Activated naive CD8-positive, alpha-beta T cell treated with anti-CD3 and anti-CD28 coated beads for 36 hours (primary cell): ENCODE data around the gene FEZ2. TPM values are rescaled to one million over a fixed set of nuclear protein-coding genes. Genes with fewer than 3 reads are reported as not detected.
A peak's percentile ranks its signal among the peaks of the same experiment; 100 is the strongest.
"Not testable (repeated sequence)": the region's sequence is repeated elsewhere in the genome, so short reads cannot be mapped to it uniquely, and the experiment has no call there.

Source experiments
- DNase-seq: peaks from one replicate; pipeline ENCODE4 v3.0.0; 2021
- H3K27ac Mint-ChIP-seq: one replicate; pipeline ENCODE4 v1.8.0; 2022; ENCODE audit warnings: mild to moderate bottlenecking, moderate library complexity, mixed read lengths
- H3K27me3 Mint-ChIP-seq: one replicate; pipeline ENCODE4 v1.8.0; 2022; ENCODE audit warnings: mild to moderate bottlenecking, mixed read lengths
- H3K36me3 Mint-ChIP-seq: one replicate; pipeline ENCODE4 v1.8.0; 2021; ENCODE audit warnings: mild to moderate bottlenecking, mixed read lengths
- H3K4me1 Mint-ChIP-seq: one replicate; pipeline ENCODE4 v1.8.0; 2021; ENCODE audit warnings: mixed read lengths
- H3K4me3 Mint-ChIP-seq: one replicate; pipeline ENCODE4 v1.8.0; 2022; ENCODE audit warnings: mild to moderate bottlenecking, moderate library complexity, mixed read lengths
- H3K9me3 Mint-ChIP-seq: one replicate; pipeline ENCODE4 v1.8.0; 2022; ENCODE audit warnings: mixed read lengths
- total RNA-seq, 2 experiments: library from RNA; stranded (reverse); gene quantifications; one replicate each; pipeline ENCODE4 v1.2.3, GENCODE V29; 2021

FEZ2 gene
- total RNA-seq, 2 experiments from 2014 or later = 7.8 to 9.8 TPM

GRCh38 chr2:36606925-36607324 is 9.0 kb upstream of the FEZ2 start:
- H3K9me3 Mint-ChIP-seq = no peaks in the 10 kb centered on the region
- H3K27me3 Mint-ChIP-seq = peaks cover 4% of the 10 kb centered on the region
- H3K36me3 Mint-ChIP-seq = no peaks in the 10 kb centered on the region
- no peak overlapping the region for H3K4me3 Mint-ChIP-seq
- no peak overlapping the region for H3K27ac Mint-ChIP-seq
- H3K4me1 Mint-ChIP-seq = no peaks in the 10 kb centered on the region
- no peak for DNase-seq

GRCh38 chr2:36605273-36605672 is 7.3 kb upstream of the FEZ2 start:
- Mint-ChIP-seq H3K27me3 (peaks cover 4% of the 10 kb centered on the region), H3K27ac (no peak overlapping the region), H3K9me3 (no peaks in the 10 kb centered on the region), H3K4me3 (no peak overlapping the region), H3K4me1 (no peaks in the 10 kb centered on the region), H3K36me3 (no peaks in the 10 kb centered on the region)
- no peak for DNase-seq

- not testable (repeated sequence) for DNase-seq, H3K4me3 Mint-ChIP-seq, H3K27me3 Mint-ChIP-seq, H3K36me3 Mint-ChIP-seq, H3K9me3 Mint-ChIP-seq, H3K27ac Mint-ChIP-seq, H3K4me1 Mint-ChIP-seq
Observed at GRCh38 chr2:36603629-36604028, 5.7 kb upstream of the FEZ2 start.

- DNase-seq = no peak
- H3K27ac Mint-ChIP-seq = peak overlapping the region; percentile 88
- H3K4me1 Mint-ChIP-seq = peaks cover 28% of the 10 kb centered on the region
- H3K27me3 Mint-ChIP-seq = no peaks in the 10 kb centered on the region
- H3K4me3 Mint-ChIP-seq = peak overlapping the region; percentile 87
- peaks cover 14% of the 10 kb centered on the region for H3K36me3 Mint-ChIP-seq
- no peaks in the 10 kb centered on the region for H3K9me3 Mint-ChIP-seq
Observed at GRCh38 chr2:36597003-36597531, 901 bp downstream of the FEZ2 start.

- Mint-ChIP-seq H3K4me1 (peaks cover 34% of the 10 kb centered on the region), H3K27me3 (no peaks in the 10 kb centered on the region), H3K36me3 (peaks cover 14% of the 10 kb centered on the region), H3K27ac (no peak overlapping the region), H3K9me3 (no peaks in the 10 kb centered on the region), H3K4me3 (peak overlapping the region; percentile 87)
- DNase-seq = no peak
Observed at GRCh38 chr2:36596397-36596796, 1.6 kb downstream of the FEZ2 start.

- no peaks in the 10 kb centered on the region for H3K27me3 Mint-ChIP-seq
- H3K36me3 Mint-ChIP-seq = peaks cover 16% of the 10 kb centered on the region
- H3K4me3 Mint-ChIP-seq = no peak overlapping the region
- H3K9me3 Mint-ChIP-seq = no peaks in the 10 kb centered on the region
- H3K27ac Mint-ChIP-seq = no peak overlapping the region
- H3K4me1 Mint-ChIP-seq = peaks cover 41% of the 10 kb centered on the region
- no peak for DNase-seq
Observed at GRCh38 chr2:36594849-36595248, 3.1 kb downstream of the FEZ2 start.

- H3K27ac Mint-ChIP-seq = no peak overlapping the region
Observed at GRCh38 chr2:36589230-36589630, 8.7 kb downstream of the FEZ2 start.

GRCh38 chr2:36587556-36587955 is 10.4 kb downstream of the FEZ2 start:
- peaks cover 19% of the 10 kb centered on the region for H3K4me1 Mint-ChIP-seq
- H3K4me3 Mint-ChIP-seq = no peak overlapping the region
- H3K27me3 Mint-ChIP-seq = no peaks in the 10 kb centered on the region
- peaks cover 34% of the 10 kb centered on the region for H3K36me3 Mint-ChIP-seq
- H3K27ac Mint-ChIP-seq = no peak overlapping the region
- H3K9me3 Mint-ChIP-seq = no peaks in the 10 kb centered on the region
- no peak for DNase-seq

More at GRCh38 chr2:36589230-36589630, 8.7 kb downstream of the FEZ2 start:
- no peak for DNase-seq
- Mint-ChIP-seq H3K4me3 (no peak overlapping the region), H3K4me1 (peaks cover 23% of the 10 kb centered on the region), H3K27me3 (no peaks in the 10 kb centered on the region), H3K9me3 (no peaks in the 10 kb centered on the region), H3K36me3 (peaks cover 32% of the 10 kb centered on the region)

GRCh38 chr2:36587101-36587500 is 10.9 kb downstream of the FEZ2 start:
- H3K36me3 Mint-ChIP-seq = peaks cover 36% of the 10 kb centered on the region

GRCh38 chr2:36586672-36587071 is 11.3 kb downstream of the FEZ2 start:
- no peak for DNase-seq
- Mint-ChIP-seq H3K36me3 (peaks cover 38% of the 10 kb centered on the region), H3K4me3 (no peak overlapping the region), H3K27ac (no peak overlapping the region), H3K27me3 (no peaks in the 10 kb centered on the region), H3K4me1 (peaks cover 16% of the 10 kb centered on the region), H3K9me3 (no peaks in the 10 kb centered on the region)

More at GRCh38 chr2:36587101-36587500, 10.9 kb downstream of the FEZ2 start:
- Mint-ChIP-seq H3K9me3 (no peaks in the 10 kb centered on the region), H3K27ac (no peak overlapping the region), H3K4me1 (peaks cover 19% of the 10 kb centered on the region), H3K27me3 (no peaks in the 10 kb centered on the region), H3K4me3 (no peak overlapping the region)
- no peak for DNase-seq

GRCh38 chr2:36584148-36584794 is 13.7 kb downstream of the FEZ2 start:
- Mint-ChIP-seq H3K4me3 (no peak overlapping the region), H3K9me3 (no peaks in the 10 kb centered on the region), H3K36me3 (peaks cover 57% of the 10 kb centered on the region), H3K27ac (no peak overlapping the region), H3K27me3 (no peaks in the 10 kb centered on the region), H3K4me1 (peaks cover 6% of the 10 kb centered on the region)
- no peak for DNase-seq

GRCh38 chr2:36582951-36583350 is 15.0 kb downstream of the FEZ2 start:
- no peaks in the 10 kb centered on the region for H3K9me3 Mint-ChIP-seq
- no peaks in the 10 kb centered on the region for H3K27me3 Mint-ChIP-seq
- no peak overlapping the region for H3K27ac Mint-ChIP-seq
- no peak overlapping the region for H3K4me3 Mint-ChIP-seq
- H3K4me1 Mint-ChIP-seq = peaks cover 17% of the 10 kb centered on the region
- DNase-seq = no peak
- H3K36me3 Mint-ChIP-seq = peaks cover 66% of the 10 kb centered on the region

- H3K4me3 Mint-ChIP-seq = no peak overlapping the region
- no peak for DNase-seq
- no peak overlapping the region for H3K27ac Mint-ChIP-seq
- H3K27me3 Mint-ChIP-seq = no peaks in the 10 kb centered on the region
- H3K4me1 Mint-ChIP-seq = peaks cover 17% of the 10 kb centered on the region
- H3K9me3 Mint-ChIP-seq = no peaks in the 10 kb centered on the region
- H3K36me3 Mint-ChIP-seq = peaks cover 70% of the 10 kb centered on the region
Observed at GRCh38 chr2:36582538-36582937, 15.4 kb downstream of the FEZ2 start.

GRCh38 chr2:36579297-36579664 is 18.7 kb downstream of the FEZ2 start:
- no peaks in the 10 kb centered on the region for H3K27me3 Mint-ChIP-seq
- no peaks in the 10 kb centered on the region for H3K9me3 Mint-ChIP-seq
- H3K27ac Mint-ChIP-seq = no peak overlapping the region
- H3K4me1 Mint-ChIP-seq = peaks cover 13% of the 10 kb centered on the region
- H3K4me3 Mint-ChIP-seq = no peak overlapping the region
- no peak for DNase-seq
- peaks cover 67% of the 10 kb centered on the region for H3K36me3 Mint-ChIP-seq

GRCh38 chr2:36578343-36579296 is 19.3 kb downstream of the FEZ2 start:
- H3K27ac Mint-ChIP-seq = peak overlapping the region; percentile 53
- no peak for DNase-seq
- H3K36me3 Mint-ChIP-seq = peaks cover 64% of the 10 kb centered on the region
- H3K4me1 Mint-ChIP-seq = peaks cover 13% of the 10 kb centered on the region
- no peaks in the 10 kb centered on the region for H3K9me3 Mint-ChIP-seq
- no peaks in the 10 kb centered on the region for H3K27me3 Mint-ChIP-seq
- no peak overlapping the region for H3K4me3 Mint-ChIP-seq
